Measurements from ENCODE around the gene C6orf132. TPM values are rescaled to one million over a fixed set of nuclear protein-coding genes. Genes with fewer than 3 reads are reported as not detected.

C6orf132 gene
- total RNA-seq, 1 donor from 2014 or later = not detected

GRCh38 chr6:42182101-42182500 lies 39.7 kb upstream of the C6orf132 start:
- H3K36me3 Mint-ChIP-seq (ENCODE audit: low read depth) = no peaks in the 10 kb centered on the region
- H3K9me3 Mint-ChIP-seq = no peaks in the 10 kb centered on the region
- ATAC-seq (ENCODE audit: low read depth) (no peak), DNase-seq (no peak)
- POLR2A ChIA-PET = no interaction called here
- intact Hi-C loops (cut with micrococcal nuclease) = no loop called here
- CTCF ChIA-PET = no interaction called here
- H3K27ac Mint-ChIP-seq = no peak overlapping the region
- TF ChIP-seq, protein P1, sequence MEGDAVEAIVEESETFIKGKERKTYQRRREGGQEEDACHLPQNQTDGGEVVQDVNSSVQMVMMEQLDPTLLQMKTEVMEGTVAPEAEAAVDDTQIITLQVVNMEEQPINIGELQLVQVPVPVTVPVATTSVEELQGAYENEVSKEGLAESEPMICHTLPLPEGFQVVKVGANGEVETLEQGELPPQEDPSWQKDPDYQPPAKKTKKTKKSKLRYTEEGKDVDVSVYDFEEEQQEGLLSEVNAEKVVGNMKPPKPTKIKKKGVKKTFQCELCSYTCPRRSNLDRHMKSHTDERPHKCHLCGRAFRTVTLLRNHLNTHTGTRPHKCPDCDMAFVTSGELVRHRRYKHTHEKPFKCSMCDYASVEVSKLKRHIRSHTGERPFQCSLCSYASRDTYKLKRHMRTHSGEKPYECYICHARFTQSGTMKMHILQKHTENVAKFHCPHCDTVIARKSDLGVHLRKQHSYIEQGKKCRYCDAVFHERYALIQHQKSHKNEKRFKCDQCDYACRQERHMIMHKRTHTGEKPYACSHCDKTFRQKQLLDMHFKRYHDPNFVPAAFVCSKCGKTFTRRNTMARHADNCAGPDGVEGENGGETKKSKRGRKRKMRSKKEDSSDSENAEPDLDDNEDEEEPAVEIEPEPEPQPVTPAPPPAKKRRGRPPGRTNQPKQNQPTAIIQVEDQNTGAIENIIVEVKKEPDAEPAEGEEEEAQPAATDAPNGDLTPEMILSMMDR (IDR thresholded peaks at IDR 0.05) = no peak
- H3K4me3 Mint-ChIP-seq = no peak overlapping the region
- H3K4me1 Mint-ChIP-seq = peaks cover 5% of the 10 kb centered on the region
- H3K27me3 Mint-ChIP-seq = peaks cover 2% of the 10 kb centered on the region

- POLR2A ChIA-PET = no interaction called here
- ATAC-seq (ENCODE audit: low read depth) (no peak), DNase-seq (no peak)
- Mint-ChIP-seq H3K27ac (no peak overlapping the region), H3K9me3 (no peaks in the 10 kb centered on the region), H3K36me3 (ENCODE audit: low read depth) (no peaks in the 10 kb centered on the region), H3K4me3 (no peak overlapping the region), H3K4me1 (peaks cover 5% of the 10 kb centered on the region), H3K27me3 (peaks cover 2% of the 10 kb centered on the region)
- TF ChIP-seq, protein P1 (IDR thresholded peaks at IDR 0.05) = no peak
- CTCF ChIA-PET = no interaction called here
- intact Hi-C loops (cut with micrococcal nuclease) = no loop called here
Measured at GRCh38 chr6:42179945-42180313, 37.5 kb upstream of the C6orf132 start.

GRCh38 chr6:42179261-42179944 lies 37.0 kb upstream of the C6orf132 start:
- intact Hi-C loops (cut with micrococcal nuclease) = no loop called here
- ATAC-seq (ENCODE audit: low read depth) = no peak

GRCh38 chr6:42177514-42178364 lies 35.3 kb upstream of the C6orf132 start:
- no peaks in the 10 kb centered on the region for H3K9me3 Mint-ChIP-seq
- ATAC-seq (ENCODE audit: low read depth) = peak; percentile 50
- intact Hi-C loops (cut with micrococcal nuclease) = no loop called here
- TF ChIP-seq, protein P1 (IDR thresholded peaks at IDR 0.05) = no peak
- no peak for DNase-seq
- H3K36me3 Mint-ChIP-seq (ENCODE audit: low read depth) = no peaks in the 10 kb centered on the region
- no peak overlapping the region for H3K27ac Mint-ChIP-seq
- POLR2A ChIA-PET = interaction anchor here (0.6 kb wide), 1 partner anchor 390 kb away, joined by 4 read pairs; no protein-coding TSS in a partner anchor
- H3K4me3 Mint-ChIP-seq = peak overlapping the region; percentile 11
- H3K4me1 Mint-ChIP-seq = peaks cover 5% of the 10 kb centered on the region
- CTCF ChIA-PET = no interaction called here
- H3K27me3 Mint-ChIP-seq = peaks cover 2% of the 10 kb centered on the region

More at GRCh38 chr6:42179261-42179944, 37.0 kb upstream of the C6orf132 start:
- Mint-ChIP-seq H3K9me3 (no peaks in the 10 kb centered on the region), H3K4me3 (no peak overlapping the region), H3K27me3 (peaks cover 2% of the 10 kb centered on the region), H3K4me1 (peaks cover 5% of the 10 kb centered on the region), H3K36me3 (ENCODE audit: low read depth) (no peaks in the 10 kb centered on the region), H3K27ac (no peak overlapping the region)
- TF ChIP-seq, protein P1 (IDR thresholded peaks at IDR 0.05) = no peak
- ChIA-PET POLR2A (no interaction called here), CTCF (no interaction called here)
- no peak for DNase-seq

DNA sequence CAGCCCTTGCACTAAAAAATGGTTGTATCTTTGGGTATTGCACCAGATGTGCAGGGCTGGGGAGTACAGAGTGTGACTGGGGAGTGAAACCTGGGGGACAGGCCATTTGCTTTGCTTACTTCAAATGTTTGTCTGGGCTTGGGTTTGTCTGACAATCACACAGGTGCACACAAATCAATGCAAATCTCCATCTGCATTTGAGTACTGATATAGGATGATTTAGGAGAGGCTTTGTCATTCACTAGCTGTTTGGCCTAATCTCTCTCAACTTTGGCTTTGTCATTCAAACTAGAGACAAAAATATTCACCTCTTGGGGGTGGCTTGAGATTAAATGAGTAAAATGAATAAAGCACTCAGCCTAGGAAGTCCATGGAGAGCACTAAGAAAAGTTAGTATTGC lies 34.6 kb upstream of the C6orf132 start:
- CTCF ChIA-PET = no interaction called here

More for the DNA sequence above, 34.6 kb upstream of the C6orf132 start:
- intact Hi-C loops (cut with micrococcal nuclease) = no loop called here
- POLR2A ChIA-PET = interaction anchor here (0.6 kb wide), 1 partner anchor 389 kb away, joined by 4 read pairs; no protein-coding TSS in a partner anchor
- ATAC-seq (ENCODE audit: low read depth) = no peak
- H3K27ac Mint-ChIP-seq = no peak overlapping the region
- H3K9me3 Mint-ChIP-seq = no peaks in the 10 kb centered on the region
- no peak for DNase-seq
- TF ChIP-seq, protein P1 (IDR thresholded peaks at IDR 0.05) = no peak
- H3K36me3 Mint-ChIP-seq (ENCODE audit: low read depth) = no peaks in the 10 kb centered on the region
- H3K4me1 Mint-ChIP-seq = peaks cover 5% of the 10 kb centered on the region
- H3K4me3 Mint-ChIP-seq = no peak overlapping the region
- H3K27me3 Mint-ChIP-seq = peaks cover 2% of the 10 kb centered on the region

Measured in activated B cell treated with CpG ODN at 0.5 μM for 24 hours (primary cell).